K562 (cell line): ENCODE measurements around the gene CDK5RAP3. TPM values are rescaled to one million over a fixed set of nuclear protein-coding genes. Genes with fewer than 3 reads are reported as not detected.

Experiments used
- ATAC-seq: fragments of 200-7000 bp; cut with Tn5 transposase; 3 replicates; pipeline ENCODE4 v1.9.1; 2020; ENCODE audit warnings: moderate library complexity
- BruUV-seq: library from RNA; stranded (reverse); fragments of 400-500 nt; replicated peaks from 2 replicates; lab custom pipeline; 2021; lab: Mats Ljungman, UMichigan
- CTCF ChIA-PET: fragments of 300-600 bp; formaldehyde crosslinking; extraction: SDS; loops from one replicate; lab custom pipeline; 2021; ENCODE audit warnings: low intra/inter-chr PET ratio; lab: Yijun Ruan, JAX
- POLR2A ChIA-PET: fragments of 300-600, 350-650 bp; sonication (Branson Sonifier 250); formaldehyde crosslinking; extraction: SDS; loops from one replicate; lab custom pipeline; 2021; ENCODE audit warnings: antibody characterized with exemption, inconsistent platforms; lab: Yijun Ruan, JAX
- DNase-seq, 4 experiments: peaks; one replicate each; pipeline versions ENCODE4 v3.0.0 to v3.0.0-alpha.2; 2011 to 2018; ENCODE audit warnings: low spot score in 3 of 4, mixed read lengths in 3 of 4; ENCODE audit errors: extremely low read depth in 1 of 4
- FAIRE-seq: peaks from 2 replicates; lab custom pipeline; 2011; peaks lifted over from hg19 to GRCh38; lab: Jason Lieb, UNC
- H2AFZ ChIP-seq: 2 replicates; pipeline ENCODE4 v1.6.0; 2011; ENCODE audit warnings: low read depth, low read length, control low read depth, inconsistent platforms
- H3K27ac ChIP-seq: fragments of 200-600 bp; 3 replicates; pipeline ENCODE4 v1.8.0; 2011; ENCODE audit warnings: low read depth, mild to moderate bottlenecking, control low read depth, inconsistent platforms, low read length, moderate library complexity, mixed read lengths; ENCODE audit errors: extremely low read depth
- H3K27me3 ChIP-seq, 2 experiments: fragments of 300-600 bp in 1 of 2; 2 replicates in 1 of 2; 3 replicates in 1 of 2; pipeline versions ENCODE4 v1.6.0 to v1.8.0; 2011; ENCODE audit warnings: inconsistent platforms in 2 of 2, low read length in 2 of 2, mild to moderate bottlenecking in 1 of 2, mixed read lengths in 1 of 2, moderate library complexity in 1 of 2; ENCODE audit not compliant: control insufficient read depth in 2 of 2, insufficient read depth in 2 of 2
- H3K36me3 ChIP-seq: fragments of 300-600 bp; 3 replicates; pipeline ENCODE4 v1.8.0; 2011; ENCODE audit warnings: mild to moderate bottlenecking, low read length, inconsistent platforms; ENCODE audit not compliant: control insufficient read depth, insufficient read depth
- H3K4me1 ChIP-seq, 2 experiments: fragments of 200-600 bp in 1 of 2; replicated peaks in 1 of 2; 2 replicates in 1 of 2; 3 replicates in 1 of 2; pipeline versions ENCODE4 v1.5.1 to v1.8.0; 2011; ENCODE audit warnings: inconsistent platforms in 2 of 2, low read length in 2 of 2, mild to moderate bottlenecking in 1 of 2, mixed read lengths in 1 of 2, moderate library complexity in 1 of 2; ENCODE audit not compliant: control insufficient read depth in 2 of 2, insufficient read depth in 2 of 2
- H3K4me2 ChIP-seq: 2 replicates; pipeline ENCODE4 v1.6.1; 2011; ENCODE audit warnings: low read length, control low read depth, inconsistent platforms, mixed read lengths; ENCODE audit not compliant: insufficient read depth
- H3K4me3 ChIP-seq: fragments of 200-600 bp; sonication (generic), shearing (Covaris generic); 2 replicates; pipeline ENCODE4 v1.5.1; 2016; ENCODE audit warnings: control low read depth, inconsistent platforms
- H3K79me2 ChIP-seq: fragments of 200-600 bp; 3 replicates; pipeline ENCODE4 v1.8.0; 2011; ENCODE audit warnings: low read length, inconsistent platforms; ENCODE audit not compliant: control insufficient read depth, insufficient read depth
- H3K9ac ChIP-seq, 2 experiments: 2 replicates each; pipeline versions ENCODE4 v1.6.0 to v1.6.1; 2011; ENCODE audit warnings: low read depth in 2 of 2, low read length in 2 of 2, control low read depth in 1 of 2, inconsistent platforms in 1 of 2, mild to moderate bottlenecking in 1 of 2, mixed read lengths in 1 of 2; ENCODE audit not compliant: insufficient read depth in 1 of 2
- H3K9me1 ChIP-seq: one replicate; pipeline ENCODE4 v1.6.0; 2011; ENCODE audit warnings: inconsistent platforms, mild to moderate bottlenecking, low read length, moderate library complexity; ENCODE audit not compliant: control insufficient read depth, insufficient read depth
- H3K9me3 ChIP-seq: replicated peaks from 2 replicates; pipeline ENCODE4 v1.5.1; 2011; ENCODE audit warnings: low read depth, low read length, inconsistent platforms; ENCODE audit not compliant: control insufficient read depth, insufficient read depth
- H4K20me1 ChIP-seq: replicated peaks from 2 replicates; pipeline ENCODE4 v1.6.1; 2011; ENCODE audit warnings: low read length, inconsistent platforms, mixed read lengths; ENCODE audit not compliant: control insufficient read depth, insufficient read depth
- ATF7 ChIP-seq: fragments of 450-650 bp; IDR thresholded peaks from 2 replicates; pipeline ENCODE4 v1.7.1; 2014; ENCODE audit warnings: mild to moderate bottlenecking, moderate library complexity
- CCNT2 ChIP-seq: IDR thresholded peaks from 2 replicates; pipeline ENCODE4 v1.6.1; 2011; ENCODE audit warnings: borderline replicate concordance, low read depth, mild to moderate bottlenecking, moderate library complexity, mixed read lengths, low read length; ENCODE audit not compliant: insufficient read length; ENCODE audit errors: extremely low read depth
- CXXC5 ChIP-seq: fragments of 250-450 bp; sonication (Bioruptor Pico); IDR thresholded peaks from 2 replicates; pipeline ENCODE4 v1.8.0; 2022; ENCODE audit warnings: inconsistent platforms, mild to moderate bottlenecking, moderate library complexity
- FOXK2 ChIP-seq, 2 experiments: fragments of 450-650 bp; IDR thresholded peaks in 1 of 2; conservative IDR thresholded peaks in 1 of 2; 2 replicates each; pipeline ENCODE4 v1.6.1; 2016; ENCODE audit warnings: low read depth in 2 of 2, mild to moderate bottlenecking in 1 of 2
- MTA2 ChIP-seq: fragments of 450-650 bp; IDR thresholded peaks from 2 replicates; pipeline ENCODE4 v1.6.1; 2016; ENCODE audit warnings: low read depth
- RAD21 ChIP-seq, 2 experiments: fragments of 250-450 bp in 1 of 2; fragments of 450-650 bp in 1 of 2; sonication (Bioruptor Pico) in 1 of 2; formaldehyde crosslinking in 1 of 2; IDR thresholded peaks in 1 of 2; conservative IDR thresholded peaks in 1 of 2; 2 replicates each; pipeline versions ENCODE4 v1.4.0 to v1.8.0; 2020 to 2022; ENCODE audit warnings: mild to moderate bottlenecking in 2 of 2, moderate library complexity in 1 of 2
- RCOR1 ChIP-seq, 2 experiments: IDR thresholded peaks; 2 replicates each; pipeline ENCODE4 v1.6.1; 2012; ENCODE audit warnings: low read depth in 2 of 2, low read length in 2 of 2, borderline replicate concordance in 1 of 2, improper control_type of control experiment in 1 of 2
- SMARCC2 ChIP-seq: fragments of 450-650 bp; IDR thresholded peaks from 2 replicates; pipeline ENCODE4 v1.6.1; 2017; ENCODE audit warnings: antibody characterized with exemption, moderate library complexity, mild to moderate bottlenecking, low read depth
- ZNF175 ChIP-seq: fragments of 200-800 bp; sonication (Bioruptor generic); IDR thresholded peaks from 2 replicates; pipeline ENCODE4 v1.6.1; 2016; ENCODE audit warnings: low read depth, mild to moderate bottlenecking, missing genetic modification characterization, missing compliant biosample characterization
- ZNF644 ChIP-seq: fragments of 200-800 bp; sonication (Bioruptor generic); IDR thresholded peaks from 2 replicates; pipeline ENCODE4 v1.6.1; 2016; ENCODE audit warnings: low read depth, missing genetic modification characterization, missing compliant biosample characterization
- ZNF785 ChIP-seq: fragments of 250-450 bp; sonication (Bioruptor Pico); IDR thresholded peaks from 2 replicates; pipeline ENCODE4 v1.4.0; 2020; ENCODE audit warnings: mild to moderate bottlenecking
- WGBS: fragments of 100-300 bp; shearing (Covaris generic); methylation state at CpG from one replicate; pipeline ENCODE4 v1.1.6; 2016; ENCODE audit warnings: low coverage, mixed read lengths; ENCODE audit not compliant: insufficient coverage; ENCODE audit errors: missing lambda C conversion rate; 5-methylcytosine and 5-hydroxymethylcytosine counted together
- in situ Hi-C: fragments of 300-500 bp; cut with MboI; formaldehyde crosslinking; loops from 4 replicates; pipeline ENCODE4 v1.15.0; 2018; ENCODE audit warnings: inconsistent platforms, mixed read lengths
- intact Hi-C: fragments of 100-400 bp; cut with micrococcal nuclease; formaldehyde crosslinking; loops from 2 replicates; pipeline ENCODE4 v1.14.2; 2022
- polyA plus RNA-seq, 8 experiments: library from polyadenylated mRNA; depleted of rRNA in 4 of 8; stranded (reverse) in 5 of 8; unstranded in 3 of 8; fragments of >200 nt; fragmentation: Nextera tagmentation in 2 of 8; fragmentation: Illumina TruSeq in 1 of 8; extraction: Ambion mirVana in 2 of 8; extraction: Trizol in 1 of 8; gene quantifications; 2 replicates each; pipeline versions ENCODE4 v1.2.1 to v1.2.3, GENCODE V29; 2011 to 2014; ENCODE audit warnings: inconsistent platforms in 1 of 8, missing spikeins in 1 of 8
- total RNA-seq, 7 experiments: library from RNA; depleted of rRNA in 6 of 7; stranded (reverse); fragments of >200 nt in 6 of 7; fragmentation: Illumina TruSeq in 2 of 7; extraction: Trizol in 2 of 7; gene quantifications; 2 replicates each; pipeline versions ENCODE4 v1.2.1 to v1.2.3, GENCODE V29; 2011 to 2021; ENCODE audit warnings: low replicate concordance in 1 of 7

CDK5RAP3 gene
- total and polyA plus RNA-seq, 9 of the 15 experiments (the other 6 are each of a cell fraction or from before 2014, with no cell fraction given): 44.2 to 202 (median 91.5) TPM

DNA sequence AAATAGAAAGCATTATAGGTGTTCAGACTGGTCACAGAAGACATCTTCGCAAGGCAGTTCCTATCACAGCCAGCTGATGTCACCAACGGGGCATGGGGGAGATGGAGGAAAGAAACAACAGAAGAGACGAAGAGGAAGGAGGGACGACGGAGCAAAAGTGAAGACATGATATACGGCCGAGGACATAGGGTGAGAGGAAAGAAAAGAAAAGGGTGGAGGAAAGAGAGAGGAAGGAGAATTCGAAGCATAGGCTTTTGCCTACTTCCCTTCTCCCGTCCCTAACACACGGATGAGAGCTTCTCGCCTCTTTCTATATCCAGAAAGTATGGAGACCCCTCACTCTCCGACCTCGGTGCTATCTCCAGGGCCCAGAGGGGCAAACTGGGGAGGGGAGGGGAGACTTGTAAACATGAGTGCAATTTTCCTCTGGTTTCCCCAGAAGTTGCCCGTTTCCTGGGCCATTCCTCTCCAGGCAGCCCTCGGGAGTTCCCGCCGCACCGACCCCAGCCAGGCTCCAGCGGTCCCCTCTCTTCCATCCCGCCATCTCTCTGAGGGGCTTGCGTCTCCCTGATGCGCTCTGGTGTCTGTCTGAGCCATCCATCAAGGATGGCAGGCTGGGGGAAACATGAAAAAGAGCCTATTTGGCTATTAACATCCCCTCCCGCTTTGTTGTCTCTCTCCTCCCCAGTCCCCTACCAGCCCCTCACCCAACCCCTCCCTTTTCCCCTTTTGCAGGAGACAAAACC, 40.7 kb downstream of the CDK5RAP3 start:
- Histone ChIP-seq H3K27me3 (no peaks in the 10 kb centered on the region), H3K79me2 (no peaks in the 10 kb centered on the region), H3K9me1 (no peaks in the 10 kb centered on the region), H3K4me2 (peak overlapping the region; percentile 69), H3K9ac (peak overlapping the region; percentile 37 to 74), H3K27ac (0 out of 3 replicates have a peak overlapping the region, but pooled peaks have one; percentile 21), H2AFZ (peak overlapping the region; percentile 92), H3K9me3 (no peaks in the 10 kb centered on the region; the same call in 1 of the 2 replicates), H3K4me1 (peaks cover 22 to 23% of the 10 kb centered on the region in 2 experiments), H4K20me1 (no peaks in the 10 kb centered on the region), H3K4me3 (peak overlapping the region; percentile 12; the same call in 1 of the 2 replicates), H3K36me3 (no peaks in the 10 kb centered on the region)
- ChIA-PET POLR2A (interaction anchor here (0.8 to 1.2 kb wide), 9 partner anchors 9 to 180 kb away, joined by 3 to 6 read pairs (median 3); partner anchors contain the start of genes CDK5RAP3, LRRC46, MRPL10 and NFE2L1), CTCF (interaction anchor here (1.0 to 1.7 kb wide), 2 partner anchors 61 to 120 kb away, joined by 5 to 6 read pairs; no protein-coding TSS in a partner anchor)
- DNase-seq (peak; percentile 57 to 81 (median 68)), ATAC-seq (peak; percentile 88), FAIRE-seq (peak; percentile 91)
- no TSS peak for BruUV-seq
- in situ Hi-C loops: no loop called here
- WGBS: 30% methylated on average over 22 of the region's 23 CpGs
- intact Hi-C loops: loop anchor here (2.0 kb wide), 1 partner anchor 33 kb away; no protein-coding TSS in a partner anchor
- no peak for TF ChIP-seq CCNT2
- TF ChIP-seq RAD21 (CRISPR knock-in tag; conservative IDR thresholded peaks at IDR 0.05 in 1 of 2, IDR thresholded peaks at IDR 0.05 in 1 of 2): peak; percentile 34 to 67
- TF ChIP-seq FOXK2 (conservative IDR thresholded peaks at IDR 0.05 in 1 of 2, IDR thresholded peaks at IDR 0.05 in 1 of 2; ENCODE audit: low read depth in 2 of 2): peak; percentile 64 to 85
- TF ChIP-seq MTA2: peak; percentile 45
- peak; percentile 23; the same call in 1 of the 2 replicates for TF ChIP-seq SMARCC2
- TF ChIP-seq ZNF644 (tag): 0 out of 2 replicates have a peak, but pooled peaks have one; percentile 27
- TF ChIP-seq ATF7: 0 out of 2 replicates have a peak, but pooled peaks have one; percentile 22
- TF ChIP-seq RCOR1 (IDR thresholded peaks at IDR 0.05; ENCODE audit: borderline replicate concordance in 1 of 2, low read depth in 2 of 2, low read length in 2 of 2): peak in 1 of 2 experiments; percentile 36; a peak in 1 of 4 replicates
- no peak for TF ChIP-seq ZNF785 (CRISPR knock-in tag)
- TF ChIP-seq CXXC5: peak; percentile 43; the same call in 1 of the 2 replicates
- 0 out of 2 replicates have a peak, but pooled peaks have one; percentile 18 for TF ChIP-seq ZNF175 (CRISPR knock-in tag)
